GM21723 (cell line): Measurements from ENCODE around the gene PSMD1.

Experiments
- ATAC-seq: cut with Tn5 transposase; IDR thresholded peaks from one replicate; pipeline ENCODE4 v1.9.1; 2021; ENCODE audit warnings: mild to moderate bottlenecking, moderate library complexity; ENCODE audit not compliant: unreplicated experiment

The PSMD1 gene

DNA sequence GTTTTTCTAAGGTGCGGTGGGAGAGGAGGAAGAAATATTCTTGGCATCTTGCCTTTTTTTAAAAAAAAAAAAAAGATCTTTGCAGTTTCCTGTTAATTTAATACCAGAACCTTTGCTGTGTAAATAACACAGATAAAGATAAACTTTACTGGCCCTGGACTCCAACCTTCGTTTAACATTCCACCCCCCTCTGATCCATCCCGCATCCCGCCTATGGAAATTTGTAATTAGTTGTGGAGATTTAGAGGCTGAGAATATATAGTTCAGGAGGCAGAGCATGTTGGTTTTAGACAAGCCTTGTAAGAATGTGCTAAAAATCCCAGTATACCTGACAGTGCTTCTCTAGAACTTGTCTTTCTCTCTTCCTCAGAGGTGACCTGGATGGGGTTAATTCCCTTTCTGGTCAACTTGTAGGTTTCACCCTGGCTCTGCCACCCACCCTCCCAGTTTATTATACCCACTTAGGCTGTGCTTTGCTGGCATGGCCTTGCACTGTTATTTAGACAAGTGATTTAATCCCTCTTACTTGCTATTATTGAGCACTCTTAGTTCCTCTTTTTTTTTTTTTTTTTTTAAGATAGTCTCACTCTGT lies 22.3 kb upstream of the PSMD1 start:
- no peak for ATAC-seq

DNA sequence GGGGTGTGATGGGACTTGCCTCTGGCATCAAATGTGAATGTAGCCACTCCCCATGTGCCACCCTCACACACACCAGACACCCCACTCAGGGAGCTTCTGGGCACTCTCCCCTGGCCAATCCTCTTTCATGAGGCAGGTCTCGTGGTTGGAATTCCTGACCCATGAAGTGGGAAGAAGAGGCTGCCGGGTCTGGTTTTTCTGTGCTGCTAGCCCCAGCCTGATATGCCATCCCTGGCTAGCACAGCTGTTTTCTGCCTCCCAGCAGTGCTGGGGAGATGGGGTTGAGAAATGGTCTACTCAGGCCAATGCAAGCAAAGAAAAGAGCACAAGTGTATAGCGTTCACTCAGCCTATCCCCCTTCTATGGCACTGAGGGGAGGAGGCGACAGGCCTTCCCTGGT lies 20.5 kb upstream of the PSMD1 start:
- ATAC-seq, result no peak

DNA sequence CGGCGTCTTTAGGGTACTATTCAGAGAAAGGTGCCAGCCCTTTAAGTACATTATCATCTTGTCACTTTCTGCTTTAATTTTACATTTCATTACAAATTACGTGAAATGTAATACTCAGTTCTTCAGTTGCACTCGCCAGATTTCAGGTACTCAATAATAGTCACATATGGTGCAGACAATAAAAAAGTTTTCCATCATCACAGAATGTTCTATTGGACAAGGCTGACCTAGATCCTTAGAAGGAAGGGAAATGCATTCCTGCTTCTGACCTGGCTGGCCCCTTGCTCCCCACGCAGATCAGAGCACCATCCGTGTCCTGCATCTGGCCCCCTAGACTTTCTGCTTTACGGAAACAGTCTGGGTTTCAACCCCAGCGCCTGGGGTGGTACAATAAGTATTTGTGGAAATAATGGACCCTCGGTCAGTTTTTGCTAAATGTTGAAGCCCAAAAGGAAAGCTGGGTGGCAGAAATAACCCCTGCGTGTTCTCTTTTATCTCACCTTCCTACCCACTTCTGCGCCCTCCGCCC lies 20.0 kb upstream of the PSMD1 start:
- ATAC-seq, result no peak

DNA sequence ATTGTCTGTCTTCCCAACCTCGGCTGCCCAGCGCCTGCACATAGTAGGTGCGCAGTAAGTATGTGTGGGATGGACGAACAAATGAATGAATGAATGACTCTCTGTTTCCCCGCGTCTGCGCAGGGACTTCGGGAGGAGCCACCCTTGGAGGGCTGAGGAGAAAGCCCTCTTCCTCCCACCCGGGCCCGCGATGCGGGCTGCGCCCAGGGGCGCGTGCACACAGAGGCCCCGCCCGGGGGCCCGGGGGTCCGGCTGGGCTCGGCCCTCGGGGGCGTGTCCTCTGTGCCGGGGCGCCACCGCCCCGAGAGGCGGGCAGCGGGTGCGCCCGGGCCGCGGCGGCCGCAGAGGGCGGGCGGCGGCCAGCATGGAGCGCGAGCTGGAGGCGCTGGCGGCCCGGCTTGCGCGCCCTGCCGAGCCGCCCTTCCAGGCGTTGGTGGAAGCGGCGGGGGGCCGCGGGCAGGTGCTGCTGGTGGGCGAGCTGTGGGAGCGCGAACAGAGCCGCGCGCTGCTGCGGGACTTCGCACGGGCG lies 19.4 kb upstream of the PSMD1 start, which contains the start of gene C2orf72:
TSS of gene C2orf72 (plus strand) at position 322 of the 529 bp plus-strand sequence. CDS start at position 365, 43 bp downstream.
- ATAC-seq, result no peak

DNA sequence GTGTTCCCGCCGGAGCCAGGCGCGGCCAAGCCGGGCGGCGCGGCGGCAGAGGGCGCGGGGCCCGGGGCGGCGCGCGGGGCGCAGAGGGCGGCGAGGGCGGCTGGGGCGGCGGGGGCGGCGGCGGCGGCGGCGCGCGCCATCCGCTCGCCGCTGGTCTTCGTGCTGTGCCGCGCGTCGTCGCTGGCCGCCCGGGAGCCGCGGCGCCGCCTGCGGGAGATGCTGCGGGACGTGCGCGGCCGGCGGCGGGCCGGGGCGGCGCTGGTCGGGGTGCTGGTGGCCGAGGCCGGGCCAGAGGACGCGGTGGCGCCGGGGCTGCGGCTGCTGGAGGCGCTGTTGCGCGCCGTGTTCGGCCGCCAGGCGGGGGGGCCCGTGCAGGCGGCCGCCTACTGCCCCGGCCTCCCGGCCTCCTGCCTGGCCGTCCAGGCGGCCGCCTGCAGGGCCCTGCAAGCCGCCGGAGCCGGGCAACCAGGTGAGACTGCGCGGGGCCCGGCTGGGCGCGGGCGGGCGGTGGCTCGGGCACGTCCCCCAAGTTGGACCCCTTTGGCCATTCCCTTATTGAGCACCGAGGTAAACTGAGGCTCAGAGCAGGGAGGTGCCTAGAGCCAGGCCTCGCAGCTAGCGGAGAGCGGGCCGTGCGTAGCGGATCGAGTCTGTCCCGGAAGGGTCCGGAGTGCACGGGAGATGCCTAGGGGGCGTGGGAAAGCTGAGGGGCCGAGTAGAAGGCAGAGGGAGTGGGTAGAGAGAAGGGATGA lies 18.8 kb upstream of the PSMD1 start:
- no peak for ATAC-seq

DNA sequence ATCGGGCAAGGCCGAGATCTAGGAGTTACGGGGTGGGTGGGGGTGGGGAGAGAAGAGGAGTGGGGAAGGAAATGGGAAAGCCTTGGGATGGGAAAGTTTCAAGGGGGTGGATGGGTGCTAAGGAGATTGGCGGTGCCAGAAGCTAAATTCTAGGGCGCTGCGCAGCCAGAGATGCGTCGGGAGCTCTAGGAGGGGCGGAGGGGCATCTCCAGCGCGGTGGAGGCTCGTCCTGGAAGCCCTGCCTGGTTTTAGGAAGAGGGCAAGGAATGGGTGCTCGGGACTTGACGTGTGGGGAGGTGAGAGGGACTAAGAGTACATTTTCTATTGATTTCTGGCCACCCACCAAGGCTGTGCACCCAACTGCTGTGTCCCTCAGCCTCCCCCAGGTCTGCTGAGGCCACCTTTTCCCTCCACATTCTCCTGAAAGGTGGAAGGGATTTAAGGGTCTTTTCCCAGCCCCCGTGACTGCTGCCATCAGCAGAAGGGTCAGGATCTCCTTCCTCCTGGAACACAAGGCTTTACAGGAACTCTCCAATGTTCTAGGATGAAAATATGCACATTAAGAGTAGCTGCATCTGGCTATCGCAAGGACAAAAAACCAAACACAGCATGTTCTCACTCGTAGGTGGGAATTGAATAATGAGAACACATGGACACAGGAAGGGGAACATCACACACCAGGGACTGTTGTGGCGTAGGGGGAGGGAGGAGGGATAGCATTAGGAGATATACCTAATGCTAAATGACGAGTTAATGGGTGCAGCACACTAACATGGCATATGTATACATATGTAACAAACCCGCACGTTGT lies 18.0 kb upstream of the PSMD1 start:
- no peak for ATAC-seq

DNA sequence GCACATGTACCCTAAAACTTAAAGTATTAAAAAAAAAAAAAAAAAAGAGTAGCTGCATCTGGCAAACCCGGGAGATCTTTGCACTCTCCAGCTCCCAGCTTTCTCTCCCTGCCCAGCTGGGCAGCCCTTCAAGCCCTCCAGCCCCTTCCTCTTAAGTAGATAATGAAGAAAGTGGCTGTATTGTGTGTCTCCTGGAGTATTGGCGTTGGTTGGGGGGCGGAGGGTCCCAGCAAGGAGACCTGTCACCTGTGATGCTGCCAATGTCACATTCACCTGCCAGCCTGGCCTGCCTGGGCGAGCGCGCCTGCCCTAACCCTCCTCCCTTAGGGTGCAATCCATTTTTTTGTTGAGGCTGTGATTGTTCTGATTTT lies 17.4 kb upstream of the PSMD1 start:
- ATAC-seq, result no peak

DNA sequence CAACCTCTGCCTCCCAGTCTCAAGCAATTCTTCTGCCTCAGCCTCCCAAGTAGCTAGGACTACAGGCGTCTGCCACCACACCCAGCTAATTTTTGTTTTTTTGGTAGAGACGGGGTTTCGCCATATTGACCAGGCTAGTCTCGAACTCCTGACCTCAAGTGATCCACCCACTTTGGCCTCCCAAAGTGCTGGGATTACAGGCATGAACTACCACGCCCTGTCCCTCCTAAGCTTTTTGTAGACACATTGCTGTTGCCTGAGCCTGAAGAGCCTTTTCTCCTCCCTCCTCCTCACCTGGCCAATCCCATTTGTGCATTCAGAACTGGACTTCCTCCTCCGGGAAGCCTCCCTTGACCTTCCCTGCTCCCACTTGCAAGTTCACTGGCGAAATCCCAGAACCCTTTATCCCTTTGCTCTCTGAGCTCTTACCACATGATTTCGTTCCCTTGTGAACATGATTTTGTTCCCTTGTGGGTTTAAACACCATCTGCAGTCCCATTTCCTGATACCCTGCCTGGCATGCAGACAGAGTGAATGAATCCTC lies 16.8 kb upstream of the PSMD1 start:
- ATAC-seq, result no peak

DNA sequence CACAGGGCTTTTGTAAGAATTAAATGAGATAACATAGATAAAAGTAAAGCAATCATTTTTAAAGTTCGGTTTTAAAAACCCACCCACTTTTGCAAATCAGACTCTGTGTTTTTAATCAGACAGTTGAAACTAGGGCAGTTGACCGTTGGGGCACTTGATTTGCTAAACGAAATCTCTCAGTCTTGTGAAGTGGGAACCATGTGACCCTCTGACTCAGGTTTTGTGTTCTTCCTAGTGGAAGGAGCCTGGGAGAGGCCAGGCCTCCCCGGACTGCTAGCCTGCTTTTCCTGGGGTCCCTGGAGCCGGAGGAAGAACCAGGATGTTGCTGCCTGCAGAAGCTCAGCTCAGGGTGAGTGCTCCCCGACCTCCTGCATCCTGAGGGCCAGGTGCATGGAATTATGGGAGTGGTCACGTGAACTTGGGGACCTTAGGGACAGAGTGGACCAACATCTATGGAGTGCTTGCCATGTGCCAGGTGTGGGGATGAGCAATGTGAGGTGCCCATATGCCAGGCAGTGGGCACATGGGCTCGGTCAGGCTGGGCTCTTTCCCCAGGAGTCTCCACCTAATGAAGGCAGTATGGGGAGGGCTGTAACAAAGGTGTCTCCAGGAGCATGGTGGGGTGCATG lies 15.5 kb upstream of the PSMD1 start:
- no peak for ATAC-seq

DNA sequence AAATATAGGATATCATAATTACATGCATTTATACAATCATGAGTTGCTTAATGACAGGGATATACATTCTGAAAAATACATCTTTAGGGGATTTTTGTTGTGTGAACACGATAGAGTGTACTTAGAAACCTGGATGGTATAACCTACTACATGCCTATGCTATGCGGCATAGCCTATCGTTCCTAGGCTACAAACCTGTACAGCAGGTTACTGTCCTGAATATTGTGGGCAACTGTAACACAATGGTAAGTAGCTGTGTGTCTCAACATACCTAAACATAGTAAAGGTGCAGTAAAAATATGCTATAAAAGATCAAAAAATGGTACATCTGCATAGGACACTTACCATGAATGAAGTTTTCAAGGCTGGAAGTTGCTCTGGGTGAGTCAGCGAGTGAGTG lies 12.9 kb upstream of the PSMD1 start:
- ATAC-seq, result no peak

DNA sequence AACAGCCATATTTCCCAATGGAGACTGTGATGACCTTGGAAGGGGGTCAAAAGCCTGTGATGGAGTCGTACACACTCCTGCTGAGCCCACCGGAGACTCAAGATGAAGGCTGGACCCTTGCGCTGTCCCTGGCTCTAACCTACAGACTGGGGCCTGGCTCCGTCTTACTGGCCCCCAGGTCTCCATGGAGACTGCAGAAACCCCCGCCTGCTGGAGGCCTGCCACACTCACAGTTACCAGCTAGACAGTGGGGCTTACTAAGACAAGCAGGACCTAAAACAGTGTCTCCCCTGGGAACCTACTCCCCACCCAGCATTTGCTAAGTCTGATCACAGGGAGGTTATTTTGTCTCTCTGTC lies 9.8 kb upstream of the PSMD1 start:
- no peak for ATAC-seq

DNA sequence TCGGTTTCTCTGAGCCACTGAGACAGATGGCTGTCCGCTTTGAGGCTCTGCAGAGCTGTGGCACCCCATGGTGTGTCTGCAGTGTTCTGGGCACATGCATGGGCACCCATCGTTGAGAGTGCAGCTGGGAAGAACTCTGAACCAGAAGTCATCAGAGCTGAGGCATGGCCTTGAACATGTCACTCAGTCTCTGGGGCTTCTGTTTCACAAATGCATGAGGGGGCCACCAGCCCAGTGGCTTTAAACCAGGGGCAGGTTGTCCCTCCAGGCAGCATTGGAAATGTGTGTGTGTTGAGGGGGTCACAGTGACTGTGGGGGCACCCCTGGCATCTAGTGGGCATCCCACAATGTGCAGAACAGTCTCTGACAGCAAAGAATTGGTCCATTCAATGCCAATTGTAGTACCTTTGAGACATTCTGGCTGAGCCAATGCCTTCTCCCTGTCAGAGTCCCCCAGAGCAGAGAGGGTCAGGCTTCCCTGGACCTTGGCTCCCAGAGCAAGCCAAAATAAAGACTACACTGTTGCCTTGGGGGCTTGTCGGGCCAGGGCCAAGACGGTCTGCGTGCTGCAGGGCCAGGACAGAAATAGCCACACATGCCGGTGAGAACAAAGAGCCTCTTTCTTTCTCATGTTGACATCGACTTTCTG lies 9.3 kb upstream of the PSMD1 start:
- no peak for ATAC-seq

DNA sequence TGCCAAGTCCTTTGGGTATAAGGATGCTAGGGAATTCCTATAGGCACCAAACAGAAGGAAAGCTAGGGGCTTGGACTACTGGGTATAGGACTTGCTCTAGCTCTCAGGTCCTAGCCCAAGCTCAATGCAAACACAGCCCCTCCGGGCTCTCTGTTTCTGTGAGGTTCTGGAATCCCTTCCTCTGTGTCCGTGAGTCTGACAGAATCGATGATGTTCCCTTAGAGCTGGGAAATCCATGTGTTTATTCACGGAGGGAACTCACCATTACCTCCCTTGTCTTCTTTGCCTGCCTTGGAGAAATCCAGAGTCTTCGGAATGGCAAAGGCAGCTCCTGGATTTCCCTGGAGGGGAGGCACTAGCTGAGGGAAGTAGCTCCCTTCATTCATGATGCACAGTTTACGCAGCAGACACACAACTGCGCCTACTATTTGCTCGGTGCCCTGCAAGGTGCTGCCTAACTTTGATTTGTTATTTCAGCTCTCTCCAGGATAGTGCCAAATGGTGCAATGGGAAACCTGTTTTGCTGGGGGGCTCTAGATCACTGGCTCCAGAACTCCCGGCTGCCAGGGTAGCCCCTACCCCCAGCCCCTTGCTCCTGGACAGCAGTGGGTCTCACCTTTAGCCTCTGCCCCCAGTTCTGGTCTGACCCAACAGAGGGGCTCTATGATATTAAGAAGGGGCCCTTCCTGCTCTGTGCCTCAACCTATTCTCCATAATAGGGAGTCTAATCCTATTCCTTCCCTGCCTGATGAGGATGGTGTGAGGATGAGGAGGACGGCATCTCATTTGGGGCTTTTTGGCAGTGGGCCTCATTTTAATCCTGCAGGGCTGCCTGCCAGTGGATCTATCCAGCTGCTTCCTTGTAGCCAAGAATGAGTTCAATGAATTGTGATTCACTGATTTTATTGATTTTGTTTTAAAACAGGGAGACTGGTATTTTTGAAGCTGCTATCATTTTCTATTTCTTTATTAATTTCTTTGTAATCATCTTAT lies 8.4 kb upstream of the PSMD1 start:
- no peak for ATAC-seq

DNA sequence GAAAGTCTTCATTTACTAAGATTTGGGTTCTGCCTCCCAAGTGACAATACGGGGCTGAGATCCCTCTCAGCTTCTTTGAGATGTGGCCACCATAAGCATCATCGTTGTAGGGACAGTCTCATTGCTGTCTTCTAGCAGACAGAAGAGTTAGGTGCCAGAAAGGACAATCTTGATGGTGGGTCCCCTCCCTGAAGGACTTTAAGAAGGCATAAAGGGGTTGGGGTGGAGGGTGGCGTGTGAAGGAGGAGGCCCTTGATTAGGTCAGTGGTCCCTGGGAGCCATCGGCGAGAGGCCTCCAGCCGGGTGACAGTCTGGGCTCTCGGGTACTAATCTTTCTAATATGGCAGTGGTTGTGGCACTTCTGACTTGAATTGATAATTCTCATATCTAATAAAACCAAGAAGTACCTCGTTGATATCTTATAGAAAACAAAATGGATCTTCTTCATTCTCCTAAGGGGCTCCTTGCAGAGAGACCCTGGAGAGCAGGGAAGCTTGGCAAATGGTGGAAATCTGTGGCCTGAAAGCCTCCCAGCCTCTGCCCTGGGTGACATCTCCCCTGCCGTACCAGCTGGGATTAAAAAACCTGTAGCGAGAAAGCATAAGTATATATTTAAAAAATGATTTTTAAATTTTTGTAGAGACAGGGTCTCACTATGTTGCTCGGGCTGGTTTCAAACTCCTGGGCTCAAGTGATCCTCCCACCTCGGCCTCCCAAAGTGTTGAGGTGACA lies 7.2 kb upstream of the PSMD1 start:
- no peak for ATAC-seq

DNA sequence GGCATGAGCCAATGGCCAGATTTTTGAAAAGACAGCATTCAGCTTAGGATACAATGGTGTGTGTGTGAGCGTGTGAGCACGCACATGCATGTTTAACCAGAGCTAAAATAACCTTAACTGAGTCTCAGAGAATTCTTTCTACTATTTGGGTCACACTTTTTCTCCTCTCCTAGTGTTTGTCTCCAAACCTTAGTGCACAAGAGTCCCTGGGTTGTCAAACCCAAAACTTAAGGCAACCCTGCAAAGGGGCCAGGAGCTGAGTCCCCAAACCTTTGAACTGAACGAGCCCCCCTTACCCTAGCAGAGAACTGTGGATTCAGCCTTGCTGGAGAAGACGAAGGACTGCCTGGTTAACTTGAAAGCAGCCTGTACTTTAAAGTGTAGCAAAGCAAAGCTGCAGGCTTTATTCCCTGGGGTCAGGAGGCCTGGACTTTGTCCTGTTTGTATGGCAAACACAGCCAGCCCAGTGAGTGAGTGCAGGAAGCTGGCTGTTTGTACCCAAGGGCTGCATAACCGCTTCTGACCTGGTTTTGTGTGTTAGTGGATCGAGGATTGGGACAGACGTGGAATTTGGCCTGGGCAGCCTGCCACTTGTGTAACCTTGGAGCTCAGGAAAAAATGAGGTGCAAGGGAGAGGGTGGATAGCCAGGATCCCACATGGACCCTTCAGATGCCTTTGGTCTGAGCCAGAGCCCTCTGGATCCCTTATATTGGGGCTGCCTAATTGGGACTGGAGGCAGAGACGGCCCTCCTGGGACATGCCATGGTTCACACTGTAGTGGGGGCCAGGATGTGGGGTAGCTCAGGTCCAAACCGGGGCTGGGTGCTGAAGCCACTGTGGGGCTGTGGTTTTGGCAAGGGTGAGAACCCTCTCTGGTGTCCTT lies 6.4 kb upstream of the PSMD1 start:
- ATAC-seq, result no peak

DNA sequence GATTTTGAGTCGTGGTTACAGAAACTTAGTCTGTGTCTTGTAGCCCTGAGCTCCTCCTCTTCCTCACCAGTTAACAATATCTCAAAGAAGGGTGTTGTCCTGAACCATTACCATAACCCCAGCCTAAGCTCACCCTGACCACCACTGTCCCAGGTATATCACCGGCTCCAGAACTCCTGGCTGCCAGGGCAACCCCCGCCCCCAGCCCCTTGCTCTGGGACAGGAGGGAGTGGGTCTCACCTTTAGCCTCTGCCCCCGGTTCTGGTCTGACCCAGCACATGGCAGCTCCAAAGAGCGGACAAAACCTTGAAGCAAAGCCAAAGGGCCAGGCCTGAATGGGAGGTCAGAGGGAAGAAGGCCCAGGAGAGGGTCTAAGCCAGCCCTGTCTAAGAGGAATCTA lies 5.6 kb upstream of the PSMD1 start:
- no peak for ATAC-seq
